Activated CD8-positive, alpha-beta memory T cell treated with anti-CD3 and anti-CD28 coated beads, Interleukin-2, amount 50 U/mL, for 24 hours (primary cell): ENCODE measurements around the gene ABCC9.

ENCODE experiments used
- DNase-seq: peaks from one replicate; pipeline ENCODE4 v3.0.0-alpha.2; 2020; ENCODE audit errors: extremely low read depth

The ABCC9 gene

DNA sequence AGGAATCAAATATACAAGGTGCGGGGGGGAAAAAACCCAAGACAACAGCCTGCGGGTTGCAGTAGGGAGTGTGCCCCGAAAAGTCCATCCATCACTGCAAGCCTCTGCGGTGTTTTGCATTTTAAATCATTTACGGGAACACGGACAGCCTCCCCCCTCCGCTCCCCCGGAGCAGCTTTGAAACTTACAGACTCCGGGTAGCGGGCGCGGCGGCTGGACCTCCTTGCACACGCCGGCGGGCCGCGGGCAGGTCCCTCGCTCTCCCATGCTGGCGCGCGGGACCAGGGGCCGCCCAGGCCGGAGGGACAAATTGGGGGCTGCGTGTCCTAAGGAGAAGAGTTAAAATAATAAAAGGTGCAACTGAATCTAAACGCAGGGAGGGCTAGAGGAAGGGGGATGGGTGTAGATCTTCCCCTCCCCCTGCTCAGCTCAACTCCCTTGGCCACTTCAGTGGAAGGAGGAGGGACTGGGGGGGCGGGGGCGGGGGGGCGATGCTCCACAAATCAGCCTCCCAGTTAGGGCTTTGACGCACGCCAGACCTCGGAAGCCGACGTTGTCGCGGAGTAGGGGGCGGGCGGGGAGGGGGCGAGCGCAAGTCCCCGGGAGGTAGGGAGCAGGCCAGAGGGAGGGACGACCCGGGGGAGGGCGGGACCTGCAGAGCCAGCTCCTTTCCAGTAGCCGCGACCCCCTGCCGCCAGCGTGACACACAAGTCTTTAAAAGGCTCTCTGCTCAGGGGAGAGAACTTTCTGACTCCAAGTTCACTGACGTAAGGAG lies 166.7 kb downstream of the ABCC9 start, which contains the start of gene KCNJ8:
Gene KCNJ8 (minus strand): TSS at position 349 of the 775 bp plus-strand sequence. CDS start 1,090 bp downstream, outside the sequence.
- DNase-seq: no peak

DNA sequence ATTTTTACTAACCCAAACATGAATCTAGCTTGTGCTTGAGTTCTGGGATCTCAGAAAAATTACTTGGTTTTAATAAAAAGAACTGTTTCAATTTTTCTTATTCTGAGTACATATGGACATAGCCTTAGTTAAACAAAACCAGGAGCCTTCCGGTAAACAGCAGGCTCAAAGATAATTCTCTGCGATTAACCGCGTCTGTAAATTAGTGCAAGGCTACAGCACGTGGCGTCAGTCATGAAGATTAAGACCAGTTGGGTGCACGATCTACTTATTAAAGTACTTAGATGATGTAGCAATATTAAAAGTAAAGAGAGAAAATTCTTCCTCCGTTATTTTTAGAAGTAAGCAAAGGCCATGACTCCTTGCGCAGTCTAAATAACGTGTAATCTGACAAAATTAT lies 167.4 kb downstream of the ABCC9 start:
- DNase-seq: no peak

DNA sequence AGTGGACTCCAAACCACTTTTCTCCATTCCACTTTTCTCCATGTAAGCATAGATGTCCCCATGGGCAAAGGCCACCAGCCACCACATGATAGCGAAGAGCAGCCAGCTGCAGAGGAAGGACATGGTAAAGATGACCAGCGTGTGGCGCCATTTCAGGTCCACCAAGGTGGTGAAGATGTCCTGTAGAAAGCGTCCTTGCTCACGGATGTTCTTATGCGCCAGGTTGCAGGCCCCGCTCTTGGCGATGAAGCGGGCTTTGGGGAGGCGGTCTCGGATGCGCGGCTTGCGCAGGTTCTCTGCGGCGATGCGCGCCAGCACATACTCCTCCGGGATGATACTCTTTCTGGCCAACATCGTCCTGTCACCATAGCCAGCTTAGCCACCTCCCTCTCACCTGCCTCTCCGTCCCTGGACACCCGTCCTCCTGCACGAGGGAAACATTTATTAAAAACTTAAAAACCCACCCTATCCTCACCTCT lies 167.9 kb downstream of the ABCC9 start:
- no peak for DNase-seq

DNA sequence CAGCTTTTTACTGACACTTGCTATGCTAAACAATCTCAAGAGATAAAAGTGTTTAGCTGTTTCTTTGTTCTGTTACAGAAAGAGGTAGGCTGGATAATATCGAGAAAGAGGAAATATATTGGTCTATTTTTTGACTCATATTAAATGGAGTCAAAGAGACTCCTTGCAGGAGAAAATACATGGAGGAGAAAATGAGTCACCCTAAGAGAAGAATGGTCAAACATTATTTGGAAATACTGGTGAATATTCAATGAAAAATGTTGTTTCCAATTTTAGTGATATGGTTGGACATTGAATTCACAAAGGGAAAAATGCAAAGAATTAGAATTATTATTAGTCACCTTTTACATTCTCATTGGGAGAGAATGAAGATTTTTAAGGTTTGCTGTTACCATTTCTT lies 169.9 kb downstream of the ABCC9 start:
- DNase-seq: no peak

DNA sequence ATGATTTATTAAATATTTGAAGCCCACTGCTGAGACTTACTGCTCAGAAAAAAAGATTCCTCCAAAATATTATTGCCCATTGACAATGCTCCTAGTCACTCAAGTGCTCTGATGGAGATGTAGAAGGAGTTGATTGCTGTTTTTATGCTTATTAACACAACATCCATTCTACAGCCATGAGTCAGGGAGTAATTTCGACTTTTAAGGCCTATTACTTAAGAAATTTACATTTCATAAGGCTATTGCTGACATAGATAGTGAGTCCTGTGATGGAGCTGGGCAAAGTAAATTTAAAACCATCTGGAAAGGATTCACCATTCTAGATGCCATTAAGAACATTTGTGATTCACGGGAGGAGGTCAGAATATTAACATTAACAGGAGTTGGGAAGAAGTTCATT lies 171.9 kb downstream of the ABCC9 start:
- no peak for DNase-seq

DNA sequence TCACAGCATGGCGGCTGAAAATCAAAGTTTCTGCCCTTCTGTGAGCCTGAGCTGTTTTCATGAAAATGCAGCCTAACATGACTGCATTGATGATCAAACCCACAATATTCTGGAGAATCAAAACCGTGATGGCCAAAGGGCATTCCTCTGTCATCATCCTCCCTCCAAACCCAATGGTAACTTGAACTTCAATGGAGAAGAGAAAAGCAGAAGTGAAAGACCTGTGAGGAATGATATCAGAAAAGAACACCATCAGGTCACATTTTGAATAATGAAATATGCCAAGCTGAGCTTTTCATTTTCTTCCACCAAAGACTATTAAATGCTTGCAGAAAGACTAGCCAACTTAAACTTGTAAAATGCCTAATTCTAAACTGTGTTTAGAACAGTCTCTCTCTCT lies 174.8 kb downstream of the ABCC9 start:
- DNase-seq: no peak

DNA sequence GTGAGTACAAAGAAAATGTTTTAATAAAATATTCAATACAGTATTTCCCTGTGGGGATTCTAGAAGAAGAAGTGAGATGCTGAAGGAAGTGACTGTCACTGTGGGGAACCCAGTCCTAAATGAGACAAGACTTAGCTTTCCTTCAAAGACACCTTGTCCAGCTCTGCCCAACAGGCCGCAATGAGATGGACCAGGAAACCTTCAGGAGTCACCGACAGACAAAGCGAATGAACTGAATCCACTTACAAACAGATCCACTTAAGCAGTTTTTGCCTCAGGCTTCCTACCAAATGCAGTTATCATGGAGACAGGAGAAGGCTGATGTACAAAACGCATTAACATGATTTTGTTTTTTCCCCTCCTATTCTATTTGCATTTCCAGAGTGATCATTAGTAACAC lies 176.3 kb downstream of the ABCC9 start:
- no peak for DNase-seq

DNA sequence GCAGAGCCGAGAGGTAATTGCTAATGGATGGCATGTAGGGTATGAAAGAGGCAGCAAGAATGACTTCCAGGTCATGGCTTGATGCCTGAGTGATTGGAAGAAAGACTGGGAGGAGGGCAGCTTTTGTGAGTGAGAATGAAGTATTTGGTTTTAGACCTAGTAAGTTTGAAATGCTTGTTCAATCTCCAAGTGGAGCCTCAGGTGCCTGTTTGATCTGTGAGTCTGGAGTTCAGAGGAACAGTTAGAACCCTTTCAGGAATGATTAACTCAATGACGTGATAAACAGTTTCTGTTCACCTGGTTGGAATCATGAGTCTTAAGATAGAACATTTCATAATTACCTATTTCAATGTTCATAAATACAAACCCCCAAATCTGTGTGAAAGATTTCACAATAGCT lies 177.2 kb downstream of the ABCC9 start:
- no peak for DNase-seq

DNA sequence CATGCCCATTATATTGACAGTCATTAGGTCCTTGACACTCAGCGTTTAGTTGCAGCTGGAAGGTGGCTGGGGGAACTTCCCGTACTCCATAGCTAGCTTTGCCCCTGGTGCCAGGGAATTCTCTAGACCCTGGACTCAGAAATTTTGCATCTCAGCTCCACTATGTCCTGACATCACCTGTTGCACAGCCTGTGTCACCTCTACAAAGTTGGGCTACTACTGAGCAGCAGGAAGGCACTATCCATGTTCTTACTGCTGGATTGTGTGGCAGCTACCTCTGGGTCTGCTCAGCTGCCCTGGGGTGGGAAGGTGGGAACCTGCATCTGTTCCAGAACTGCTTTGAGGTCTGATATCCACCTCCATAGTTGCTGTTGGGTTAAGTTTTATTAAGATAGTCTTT lies 177.7 kb downstream of the ABCC9 start:
- DNase-seq: no peak

DNA sequence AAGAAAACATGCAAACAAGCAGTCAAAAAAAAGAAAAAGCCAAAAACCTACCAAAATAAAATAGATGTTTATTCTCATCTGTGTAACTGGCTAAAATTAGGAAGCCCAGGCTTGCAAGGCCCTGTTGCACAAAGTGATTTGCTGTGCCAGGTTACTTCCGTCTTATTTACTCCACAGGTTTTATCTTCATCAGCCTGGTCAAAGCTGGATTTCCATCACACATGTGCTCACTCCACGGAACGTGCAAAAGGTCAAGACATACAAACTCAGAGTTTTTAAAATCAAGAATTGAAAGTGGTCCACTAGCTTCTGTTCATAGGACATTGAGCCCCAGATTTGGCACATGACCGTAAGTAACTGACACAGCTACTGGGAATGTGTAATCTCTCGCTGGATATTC lies 181.5 kb downstream of the ABCC9 start:
- no peak for DNase-seq

DNA sequence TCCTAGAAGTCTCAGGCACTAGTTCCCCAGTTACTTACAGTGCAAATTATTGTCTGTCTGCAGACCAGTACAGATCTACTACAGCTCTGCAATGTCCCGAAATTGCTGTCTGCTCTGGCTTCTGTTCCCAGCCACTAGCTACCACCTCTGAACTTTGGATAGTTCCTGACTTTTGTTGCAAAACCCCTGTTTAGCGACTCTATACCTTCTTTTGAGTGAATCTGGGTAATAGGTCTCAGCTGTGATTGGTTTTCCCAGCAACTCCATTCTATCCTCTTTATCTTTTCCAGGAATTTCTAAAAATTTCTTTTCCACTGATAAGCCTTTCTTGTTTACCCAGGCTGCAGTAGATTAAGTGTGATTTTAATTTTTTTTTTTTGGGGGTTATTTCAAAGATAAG lies 183.5 kb downstream of the ABCC9 start:
- DNase-seq: no peak

DNA sequence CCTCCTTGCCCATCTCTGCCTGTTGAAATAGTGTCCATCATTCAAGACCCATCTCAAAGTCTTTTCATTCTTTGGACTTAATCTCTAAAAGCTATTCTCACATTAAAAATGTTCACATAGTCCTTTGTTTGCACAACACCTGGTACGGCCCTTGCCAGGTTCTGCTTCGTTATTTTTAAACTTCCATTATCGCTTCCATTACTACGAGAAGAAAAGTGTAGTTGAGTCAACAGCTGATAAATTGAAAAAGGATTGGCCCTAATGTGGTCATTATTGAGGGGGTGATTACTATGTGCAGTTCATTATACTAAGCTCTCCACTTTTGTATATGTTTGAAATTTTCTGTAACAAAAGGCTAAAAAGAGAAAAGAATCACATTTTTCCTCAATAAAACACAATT lies 184.5 kb downstream of the ABCC9 start:
- no peak for DNase-seq

DNA sequence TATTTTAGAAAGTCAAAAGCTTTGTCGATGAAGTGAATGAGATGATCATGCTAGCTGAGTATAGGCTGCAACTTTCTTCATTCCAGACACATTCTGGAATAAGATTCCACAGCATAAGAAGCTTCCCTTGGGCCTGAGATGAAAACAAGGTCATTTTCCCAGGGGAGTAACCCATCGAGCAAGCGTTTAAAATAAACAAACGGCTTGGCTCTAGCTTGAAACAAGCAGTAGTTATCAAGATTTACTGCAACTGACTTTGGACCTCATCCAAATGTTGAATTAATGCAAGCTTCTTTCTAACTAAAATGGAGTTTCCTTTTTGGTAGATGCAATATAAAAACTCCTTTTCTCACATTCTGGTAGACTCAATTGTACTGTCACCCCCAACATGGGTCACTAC lies 189.7 kb downstream of the ABCC9 start:
- no peak for DNase-seq
